ENCODE measurements around the gene ROCK1.

Gene ROCK1

DNA sequence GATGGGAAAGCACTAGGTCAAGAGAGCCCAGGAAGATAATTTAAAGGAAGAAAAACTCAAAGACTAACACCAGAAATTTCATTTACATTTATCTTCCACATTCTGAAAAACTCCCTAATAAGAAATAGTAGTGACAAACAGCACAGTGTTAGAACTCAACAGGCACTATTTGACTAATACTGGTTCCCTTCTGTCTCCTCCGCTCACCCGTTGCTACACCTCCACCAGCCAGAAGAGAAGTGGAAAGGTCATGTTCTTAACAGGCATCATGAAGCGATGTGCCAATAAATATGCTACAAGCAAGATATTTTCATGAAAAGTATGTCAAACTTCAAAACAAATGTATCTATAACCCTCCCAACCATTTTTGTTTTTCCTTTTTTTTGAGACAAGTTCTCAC, 5.7 kb downstream of the ROCK1 start:
- DNase-seq (ENCODE audit: low read depth), result no peak

DNA sequence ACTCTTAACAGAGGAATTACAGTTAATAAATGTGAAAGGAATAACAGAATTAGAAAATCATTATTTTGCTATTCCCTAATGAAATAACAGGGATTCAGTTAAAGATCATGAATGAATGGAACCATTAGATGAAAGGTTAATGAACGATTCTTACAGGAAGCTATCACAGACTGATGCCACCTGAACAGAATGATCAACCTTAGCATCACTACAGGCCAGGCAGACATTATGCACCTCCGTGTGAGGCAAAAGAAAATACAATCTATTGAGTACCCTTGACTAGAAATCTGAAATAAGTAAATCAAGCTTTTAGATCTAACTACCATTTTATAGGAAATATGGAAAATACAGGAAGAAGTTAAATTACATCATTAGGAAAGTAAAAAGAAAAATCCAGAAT, 10.4 kb downstream of the ROCK1 start:
- DNase-seq (ENCODE audit: low read depth), result no peak

DNA sequence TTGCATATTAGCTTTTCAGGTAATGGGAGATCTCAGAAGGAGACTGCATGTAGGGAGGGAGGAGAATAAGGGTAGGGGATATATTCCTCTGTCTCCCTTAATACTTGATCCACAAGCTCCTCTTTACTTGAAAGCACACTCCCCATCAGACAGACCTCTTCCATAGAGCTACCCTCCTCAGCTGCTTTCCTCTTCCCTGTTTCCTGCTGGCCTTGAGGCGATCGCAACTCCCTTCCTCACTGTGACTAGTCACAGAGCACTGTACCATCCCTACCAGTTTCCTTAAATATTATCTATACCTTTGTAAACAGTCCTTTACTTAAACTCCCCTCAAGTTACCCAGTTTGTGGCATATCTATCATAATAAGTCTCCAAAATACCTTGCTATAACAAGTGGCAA, 10.9 kb downstream of the ROCK1 start:
- no peak for DNase-seq (ENCODE audit: low read depth)

DNA sequence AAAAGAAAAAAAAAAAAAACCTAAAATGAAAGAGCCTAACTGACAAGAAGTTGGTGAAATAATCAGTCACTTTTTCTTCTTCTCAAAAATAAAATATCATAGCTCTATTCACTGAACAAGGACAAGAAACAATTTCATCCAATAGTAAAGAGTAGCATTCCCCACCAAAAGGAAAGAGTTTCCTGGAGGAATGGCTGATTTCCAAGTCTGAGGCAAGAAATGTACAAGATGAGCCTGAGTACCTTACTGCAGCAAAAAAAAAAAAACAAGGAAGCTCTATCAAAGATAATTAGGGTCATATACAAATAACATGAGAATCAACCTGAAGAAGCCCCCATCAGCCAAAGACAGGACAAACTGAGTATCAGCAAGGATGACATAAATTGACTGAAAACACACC, 11.5 kb downstream of the ROCK1 start:
- no peak for DNase-seq (ENCODE audit: low read depth)

DNA sequence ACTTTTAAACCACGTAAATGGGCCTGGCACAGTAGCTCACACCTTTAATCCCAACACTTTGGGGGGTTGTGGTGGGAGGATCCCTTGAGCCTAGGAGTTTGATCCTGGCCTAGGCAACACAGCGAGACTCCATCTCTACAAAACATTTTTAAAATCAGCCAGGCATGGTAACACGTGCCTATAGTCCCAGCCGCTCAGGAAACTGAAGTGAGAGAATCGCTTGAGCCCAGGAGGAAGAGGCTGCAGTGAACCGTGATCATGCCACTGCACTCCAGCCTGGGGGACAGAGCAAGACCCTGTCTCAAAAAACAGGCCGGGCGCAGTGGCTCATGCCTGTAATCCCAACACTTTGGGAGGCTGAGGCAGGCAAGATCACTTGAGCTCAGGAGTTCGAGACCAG, 12.2 kb downstream of the ROCK1 start:
- DNase-seq (ENCODE audit: low read depth), result no peak

DNA sequence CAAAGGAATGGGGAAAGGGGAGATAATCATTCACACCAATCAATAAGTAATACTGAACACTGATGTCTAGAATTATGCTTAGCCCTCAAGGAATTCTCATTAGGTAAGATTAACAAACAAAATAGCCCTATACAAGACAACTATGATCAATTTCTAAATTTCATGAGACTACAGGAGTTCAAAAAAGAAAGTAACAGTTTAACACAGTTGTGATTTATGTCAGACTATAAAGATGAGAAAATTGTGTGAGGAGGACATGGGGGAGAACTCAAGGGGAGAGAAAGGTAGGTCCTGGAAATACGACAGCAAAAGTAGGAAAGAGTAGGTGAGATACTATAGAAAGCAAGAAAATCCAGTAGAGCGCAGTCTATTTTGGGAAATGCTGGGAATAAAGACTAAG, 14.9 kb downstream of the ROCK1 start:
- DNase-seq (ENCODE audit: low read depth), result no peak

DNA sequence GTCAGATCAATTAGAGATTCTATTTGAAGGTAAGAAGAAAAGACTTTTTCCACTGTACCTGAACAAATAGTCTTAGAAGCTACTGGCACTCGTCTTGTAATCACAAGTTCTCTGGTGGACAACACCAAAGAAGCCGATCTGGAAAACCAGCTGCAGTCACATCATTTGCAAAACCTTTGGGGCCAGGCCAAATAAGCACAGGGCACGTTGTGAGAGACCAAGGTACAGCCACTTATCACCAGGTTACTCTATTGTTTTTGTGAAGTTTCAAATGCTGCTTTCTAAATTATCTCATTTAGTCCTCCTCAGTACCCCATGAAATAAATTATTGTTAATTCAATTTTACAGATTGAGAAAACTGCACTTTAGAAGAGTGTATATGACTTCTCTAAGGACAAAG, 18.5 kb downstream of the ROCK1 start:
- DNase-seq (ENCODE audit: low read depth), result no peak

DNA sequence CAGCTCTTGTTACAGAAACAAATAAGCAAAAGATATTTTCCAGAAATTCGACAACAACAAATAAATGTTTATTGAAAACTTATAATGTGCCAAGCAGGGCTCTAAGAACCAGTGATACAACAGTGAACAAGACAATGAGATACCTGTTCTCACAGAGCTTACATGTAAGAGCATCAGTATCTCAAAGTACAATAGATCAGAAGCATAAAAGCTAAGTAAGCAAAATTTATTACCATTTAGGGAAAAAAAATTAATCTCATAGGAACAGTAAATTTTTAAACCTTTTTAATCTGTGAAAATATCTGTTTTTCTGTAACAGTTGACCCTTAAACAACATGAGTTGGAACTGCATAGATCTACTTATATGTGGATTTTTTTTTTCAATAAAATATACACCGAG, 20.9 kb downstream of the ROCK1 start:
- no peak for DNase-seq (ENCODE audit: low read depth)

DNA sequence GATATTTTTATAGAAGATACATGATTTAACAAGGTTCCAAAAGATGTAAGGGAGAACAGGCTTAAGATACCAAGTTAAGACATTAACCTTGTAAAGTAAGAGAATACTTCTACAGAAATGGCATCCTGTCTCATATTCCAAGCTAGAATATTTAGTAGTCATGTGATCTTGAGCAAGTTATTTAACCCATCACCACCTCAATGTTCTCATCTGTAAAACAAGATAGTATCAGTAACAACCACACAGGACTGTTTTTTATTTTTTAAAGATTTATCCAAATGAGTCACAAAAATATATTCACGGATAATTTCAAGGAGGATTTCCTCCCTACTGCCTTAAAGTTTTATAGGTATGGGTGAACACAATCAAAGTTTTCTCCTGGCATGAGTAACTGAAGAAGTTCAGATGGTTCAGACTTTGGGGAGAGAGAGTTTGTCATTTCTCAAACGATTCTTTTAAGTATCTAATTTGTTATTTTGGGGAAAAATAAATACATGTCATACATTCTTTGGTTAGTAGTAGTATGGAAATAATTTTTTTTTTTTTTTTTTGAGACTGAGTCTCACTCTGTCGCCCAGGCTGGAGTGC, 25.9 kb downstream of the ROCK1 start:
- no peak for DNase-seq (ENCODE audit: low read depth)

DNA sequence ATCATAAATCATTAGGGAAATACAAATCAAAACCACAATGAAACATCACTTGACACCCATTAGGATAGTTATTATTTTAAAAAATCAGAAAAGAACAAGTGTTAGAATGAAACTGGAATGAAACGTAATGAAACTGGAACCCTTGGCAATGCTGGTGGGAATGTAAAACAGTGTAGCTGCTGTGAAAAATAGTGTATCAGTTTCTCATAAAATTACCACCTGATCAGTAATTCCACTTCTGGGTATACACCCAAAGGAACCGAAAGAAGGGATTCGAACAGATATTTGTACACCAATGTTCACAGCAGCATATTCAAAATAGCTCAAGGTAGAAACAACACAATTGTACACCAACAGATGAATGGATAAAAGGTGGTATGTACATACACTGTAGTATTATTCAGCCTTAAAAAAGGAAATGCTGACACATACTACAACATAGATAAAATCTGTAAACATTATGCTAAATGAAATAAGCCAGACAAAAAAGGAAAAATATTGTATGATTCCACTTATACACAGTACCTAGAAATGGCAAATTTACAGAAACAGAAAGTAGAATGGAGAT, 27.0 kb downstream of the ROCK1 start:
- DNase-seq (ENCODE audit: low read depth), result no peak

DNA sequence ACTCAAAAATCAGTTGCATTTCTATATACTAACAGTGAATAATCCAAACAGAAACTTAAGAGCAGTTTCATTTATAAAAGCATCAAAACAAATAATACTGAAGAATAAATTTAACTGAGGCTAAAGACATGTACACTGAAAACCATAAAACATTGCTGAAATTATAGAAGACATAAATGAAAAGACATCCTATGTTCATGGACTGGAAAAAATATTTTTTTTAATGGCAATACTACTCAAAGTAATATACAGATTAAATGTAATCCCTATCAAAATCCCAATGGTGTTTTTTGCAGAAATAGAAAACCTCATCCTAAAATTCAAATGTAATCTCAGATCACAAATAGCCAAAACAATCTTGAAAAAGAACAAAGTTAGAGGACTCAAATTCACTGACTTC, 28.6 kb downstream of the ROCK1 start:
- no peak for DNase-seq (ENCODE audit: low read depth)

DNA sequence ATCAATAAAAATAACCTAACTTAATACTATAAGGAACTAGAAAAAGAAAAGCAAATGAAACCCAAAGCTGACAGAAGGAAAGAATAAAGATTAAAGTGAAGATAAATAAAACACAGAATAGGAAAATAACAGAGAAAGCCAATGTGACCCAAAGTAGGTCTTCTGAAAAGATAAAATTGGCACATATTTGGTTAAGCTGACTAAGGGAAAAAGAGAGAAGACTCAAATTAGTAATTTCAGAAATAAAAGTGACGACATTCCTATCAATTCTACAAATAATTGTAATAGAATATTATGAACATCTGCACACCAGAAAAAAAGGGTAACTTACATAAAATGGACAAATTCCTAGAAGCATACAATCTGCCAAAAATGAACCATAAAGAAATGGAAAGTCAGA, 30.2 kb downstream of the ROCK1 start:
- no peak for DNase-seq (ENCODE audit: low read depth)

DNA sequence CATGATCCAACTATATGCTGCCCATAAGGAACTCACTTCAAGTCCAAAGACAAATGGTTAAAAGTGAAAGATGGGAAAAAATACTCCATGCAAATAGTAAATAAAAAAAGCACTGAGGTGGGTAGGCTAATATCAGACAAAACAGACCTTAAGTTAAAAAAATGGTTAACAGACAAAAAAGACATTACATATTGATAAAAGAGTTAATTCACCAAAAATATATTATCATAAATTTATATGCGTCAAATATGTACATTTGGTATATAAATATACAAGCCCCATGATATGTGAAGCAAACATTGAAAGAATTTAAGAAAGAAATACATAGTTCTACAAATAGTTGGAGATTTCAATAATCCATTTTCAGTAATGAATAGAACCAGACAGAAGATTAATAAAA, 31.0 kb downstream of the ROCK1 start:
- no peak for DNase-seq (ENCODE audit: low read depth)

DNA sequence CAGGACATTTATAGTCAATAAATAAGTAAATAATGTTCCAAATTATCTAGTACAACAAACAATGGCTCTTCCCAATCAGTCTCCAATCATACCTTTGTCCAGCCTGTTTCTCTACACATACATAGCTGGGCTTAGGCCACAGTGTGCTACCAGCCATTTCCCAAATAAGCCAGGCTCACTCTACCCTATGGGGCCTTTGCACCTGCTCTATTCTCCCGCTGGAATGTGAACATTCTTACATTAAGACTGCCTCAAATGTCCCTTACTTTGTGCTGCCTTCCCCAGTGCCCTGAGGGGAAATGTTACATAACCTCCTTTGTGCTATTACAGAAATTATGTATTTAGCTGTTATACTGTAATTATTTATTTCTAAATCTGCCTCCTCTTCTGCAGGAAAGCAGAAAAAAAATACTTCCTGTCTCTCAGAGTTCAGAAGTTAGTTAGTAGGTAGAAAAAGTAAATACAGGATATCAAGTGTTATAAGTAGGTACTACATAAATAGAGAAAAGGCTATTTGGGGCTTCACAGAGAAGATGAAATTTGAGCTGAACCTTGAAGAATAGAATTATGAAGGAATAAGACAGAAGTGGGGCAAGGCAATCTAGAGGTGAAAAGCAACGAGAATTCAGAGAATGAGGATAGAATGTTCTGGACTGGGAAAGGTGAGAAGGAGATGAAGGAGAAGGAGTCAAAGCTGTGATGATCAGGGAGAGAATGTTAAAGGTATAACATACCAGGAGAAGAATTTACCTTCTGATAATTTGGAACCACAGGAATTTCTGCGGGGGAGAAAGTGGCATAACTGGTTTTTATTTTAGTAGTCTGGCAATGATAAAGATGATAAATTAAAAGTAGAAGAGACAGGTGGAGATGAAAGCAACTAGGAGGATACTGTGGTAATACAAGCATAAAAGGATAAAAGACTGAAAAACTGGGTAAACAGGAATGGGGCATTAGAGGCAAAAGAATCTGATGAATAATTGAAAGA, 37.0 kb downstream of the ROCK1 start:
- DNase-seq (ENCODE audit: low read depth), result no peak

DNA sequence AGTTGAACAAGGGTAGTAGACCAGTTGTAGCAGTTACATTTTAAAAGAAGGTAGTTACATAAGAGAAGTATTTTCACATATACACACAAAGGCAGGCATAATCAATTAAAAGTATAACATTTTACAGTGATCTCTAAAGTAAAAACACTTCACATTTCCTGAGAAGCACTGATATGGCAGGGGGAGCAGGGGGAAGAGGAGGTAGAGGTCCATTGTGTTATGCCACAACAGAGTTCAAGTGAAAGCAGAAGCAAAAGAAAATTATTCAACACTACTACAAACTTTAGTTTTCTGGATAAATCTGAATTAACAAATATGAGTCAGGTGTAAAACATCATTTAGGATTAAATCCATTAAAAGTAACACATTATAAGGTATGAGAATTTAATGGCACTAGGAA, 38.4 kb downstream of the ROCK1 start:
- DNase-seq (ENCODE audit: low read depth), result no peak

DNA sequence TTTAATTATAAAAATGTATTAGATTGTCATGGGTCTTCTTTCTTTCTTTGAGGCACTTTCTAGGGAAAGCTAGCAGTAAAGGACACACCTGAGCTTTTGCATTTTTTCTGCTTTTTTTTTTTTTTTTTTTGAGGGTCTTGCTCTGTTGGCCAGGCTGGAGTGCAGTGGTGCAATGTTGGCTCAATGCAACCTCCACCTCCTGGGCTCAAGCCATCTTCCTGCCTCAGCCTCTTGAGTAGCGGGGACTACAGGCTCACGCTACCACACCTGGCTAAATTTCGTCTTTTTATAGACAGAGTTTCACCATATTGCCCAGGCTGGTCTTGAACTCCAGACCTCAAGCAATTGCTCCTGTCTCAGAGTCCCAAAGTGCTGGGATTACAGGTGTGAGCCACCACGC, 40.5 kb downstream of the ROCK1 start:
- DNase-seq (ENCODE audit: low read depth), result no peak

DNA sequence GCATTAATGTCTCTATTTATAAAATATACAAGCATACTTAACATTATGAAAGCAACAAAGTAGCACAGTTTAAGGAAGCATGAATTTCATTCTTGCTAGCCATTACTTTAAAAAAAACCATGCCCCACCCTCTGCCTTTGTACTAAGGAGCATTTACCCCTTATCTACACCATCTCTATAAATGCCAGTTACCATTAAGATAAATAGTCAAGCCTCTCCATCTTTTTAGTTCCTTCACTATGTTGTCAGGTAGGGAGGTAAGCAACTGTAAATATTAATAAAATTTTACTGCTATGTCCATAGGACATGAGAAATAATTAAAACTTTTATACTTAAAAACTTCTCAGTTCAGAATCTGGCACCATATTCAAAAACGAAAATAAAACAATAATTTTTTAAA, 42.1 kb downstream of the ROCK1 start:
- DNase-seq (ENCODE audit: low read depth), result no peak

DNA sequence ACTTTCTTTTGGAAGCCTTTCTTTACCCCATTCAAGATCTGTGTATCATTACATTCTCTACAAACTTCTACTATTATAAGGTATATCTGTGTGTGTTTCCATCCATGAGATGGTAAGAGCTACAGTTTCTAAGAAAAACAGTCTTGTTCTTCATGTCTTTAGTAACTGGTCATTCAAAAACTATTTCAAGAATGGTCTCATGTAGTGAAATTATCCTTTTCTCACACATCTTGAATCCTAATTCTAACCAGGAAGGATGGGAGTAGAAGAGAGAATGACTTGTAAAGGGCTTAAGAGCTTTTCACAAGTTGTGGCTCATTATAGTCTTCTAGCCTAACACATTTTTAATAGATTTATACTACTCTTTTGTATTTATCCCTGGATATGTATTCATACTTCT, 47.3 kb downstream of the ROCK1 start:
- no peak for DNase-seq (ENCODE audit: low read depth)

DNA sequence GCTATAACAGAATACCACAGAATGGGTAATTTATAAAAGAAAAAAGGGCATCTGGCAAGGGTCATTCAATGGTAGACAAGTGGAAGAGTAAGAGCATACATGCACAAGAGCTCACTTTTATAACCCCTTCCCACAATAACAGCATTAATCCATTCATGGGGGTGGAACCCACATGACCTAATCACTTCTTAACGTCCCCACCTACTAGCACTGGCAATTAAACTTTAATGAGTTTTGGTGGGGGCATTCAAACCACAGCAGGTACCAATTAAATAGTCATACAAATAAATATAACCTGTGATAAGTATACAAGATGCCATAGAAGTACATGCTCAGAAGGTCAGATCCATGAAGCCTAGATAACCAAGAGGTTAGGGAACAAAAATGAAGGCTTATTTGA, 48.6 kb downstream of the ROCK1 start:
- no peak for DNase-seq (ENCODE audit: low read depth)

DNA sequence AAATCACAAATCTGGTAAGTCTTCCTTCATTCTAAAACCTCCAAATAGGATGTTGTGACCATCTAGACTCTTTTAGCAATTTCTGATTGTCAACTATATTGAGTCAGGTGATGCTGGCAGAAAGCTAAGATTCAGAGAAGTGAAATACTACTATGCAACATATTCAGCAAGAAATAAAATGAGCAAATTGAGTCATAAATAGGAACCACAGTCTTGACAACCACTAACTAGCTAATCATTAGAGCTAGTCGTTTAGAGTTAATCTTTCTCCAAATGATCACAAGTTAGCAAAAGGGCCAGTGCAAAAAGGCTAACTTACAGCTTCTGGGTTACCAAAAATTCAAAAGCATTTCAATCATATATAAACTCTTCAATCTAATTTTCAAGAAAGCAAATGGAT, 54.5 kb downstream of the ROCK1 start:
- no peak for DNase-seq (ENCODE audit: low read depth)

DNA sequence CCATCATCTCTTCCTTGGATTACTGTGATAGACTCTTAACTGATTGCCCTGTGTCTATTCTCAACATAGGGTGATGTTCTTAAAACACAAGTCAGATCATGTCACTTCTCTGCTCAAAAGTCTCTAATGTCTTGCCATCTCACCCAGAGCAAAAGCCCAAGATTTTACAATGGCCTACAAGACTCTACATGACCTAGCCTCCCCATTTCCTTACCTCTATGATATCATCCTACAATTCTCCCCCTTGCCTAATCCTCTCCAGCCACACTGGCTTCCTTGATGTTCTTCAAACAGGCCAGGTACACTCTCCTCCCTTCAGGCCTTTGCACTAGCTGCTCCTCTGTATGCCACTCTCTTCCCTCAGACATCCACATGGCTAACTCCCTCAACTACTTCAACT, 55.1 kb downstream of the ROCK1 start:
- DNase-seq (ENCODE audit: low read depth), result no peak

DNA sequence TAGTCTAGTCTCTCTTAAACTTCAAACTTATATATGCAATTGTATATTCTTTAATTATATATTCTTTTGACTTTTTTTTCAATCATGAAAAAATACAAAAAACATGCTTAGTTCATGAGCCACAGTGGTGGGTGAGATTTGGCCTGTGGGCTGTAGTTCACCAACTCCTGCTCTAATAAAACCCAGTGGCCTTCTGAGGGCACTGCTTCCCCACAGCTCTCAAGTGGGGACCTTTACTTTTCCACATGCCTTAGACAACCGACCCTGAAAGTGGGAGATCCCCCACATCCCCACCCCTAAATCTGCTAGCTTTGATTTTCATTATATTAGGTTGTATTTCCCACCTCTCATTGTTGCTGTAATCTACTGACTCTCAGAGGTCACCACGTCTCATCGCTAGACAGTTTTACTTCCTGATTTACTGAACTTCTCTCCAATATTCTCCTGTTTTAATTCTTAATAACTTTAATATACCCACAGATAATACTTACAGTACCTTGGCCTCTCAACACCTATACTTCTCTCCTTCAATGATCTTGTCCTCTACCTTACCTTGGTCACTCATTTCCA, 57.3 kb downstream of the ROCK1 start:
- DNase-seq (ENCODE audit: low read depth), result no peak

DNA sequence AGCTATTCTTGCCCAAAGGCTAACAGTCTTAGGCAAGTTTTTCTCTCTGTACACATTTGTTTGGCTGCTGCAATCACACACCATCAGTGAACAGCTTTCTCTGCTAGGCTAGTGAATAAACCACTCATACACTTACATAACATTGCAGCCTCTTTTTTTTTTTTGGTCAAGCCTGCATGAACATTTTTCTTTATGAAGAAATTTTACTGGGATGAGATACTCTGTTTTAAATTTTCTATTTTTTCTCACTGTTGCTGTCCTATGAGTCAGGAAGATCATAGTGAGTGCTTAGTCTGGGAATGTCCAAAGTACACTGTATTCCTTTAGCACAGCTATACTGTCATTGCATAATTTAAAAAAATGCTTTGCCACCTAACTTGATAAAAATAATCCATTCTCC, 58.5 kb downstream of the ROCK1 start:
- DNase-seq (ENCODE audit: low read depth), result no peak

All from stimulated activated CD8-positive, alpha-beta memory T cell treated with anti-CD3 and anti-CD28 coated beads, Interleukin-15, amount 100 ng/mL, for 1 hour (primary cell).